Raji (cell line): Measurements from ENCODE around the gene ERBB4.

ENCODE experiments used
- POLR2A ChIP-seq: IDR thresholded peaks from 2 replicates; pipeline ENCODE4 v1.6.1; 2011; ENCODE audit warnings: low read depth, low read length, control low read depth; ENCODE audit not compliant: insufficient read depth

ERBB4 gene

GRCh38 chr2:212379103-212379502 is 159.5 kb downstream of the ERBB4 start:
- no peak for TF ChIP-seq POLR2A

- no peak for TF ChIP-seq POLR2A
These were observed 171.2 kb downstream of the ERBB4 start for GRCh38 chr2:212367431-212367830.

- TF ChIP-seq POLR2A = no peak
These were observed 174.3 kb downstream of the ERBB4 start for GRCh38 chr2:212364112-212364985.

- TF ChIP-seq POLR2A = no peak
These were observed 177.3 kb downstream of the ERBB4 start for GRCh38 chr2:212361174-212361756.

GRCh38 chr2:212360068-212360460 is 178.5 kb downstream of the ERBB4 start:
- no peak for TF ChIP-seq POLR2A

GRCh38 chr2:212359425-212360067 is 179.1 kb downstream of the ERBB4 start:
- TF ChIP-seq POLR2A = no peak

- TF ChIP-seq POLR2A = no peak
These were observed 181.0 kb downstream of the ERBB4 start for GRCh38 chr2:212357606-212358005.

- no peak for TF ChIP-seq POLR2A
These were observed 184.2 kb downstream of the ERBB4 start for GRCh38 chr2:212354382-212354781.

GRCh38 chr2:212348501-212348900 is 190.1 kb downstream of the ERBB4 start:
- no peak for TF ChIP-seq POLR2A

GRCh38 chr2:212346865-212347264 is 191.7 kb downstream of the ERBB4 start:
- TF ChIP-seq POLR2A = no peak

- TF ChIP-seq POLR2A = no peak
These were observed 192.6 kb downstream of the ERBB4 start for GRCh38 chr2:212345966-212346365.

- no peak for TF ChIP-seq POLR2A
These were observed 194.5 kb downstream of the ERBB4 start for GRCh38 chr2:212344131-212344530.

GRCh38 chr2:212343167-212343566 is 195.4 kb downstream of the ERBB4 start:
- TF ChIP-seq POLR2A = no peak

GRCh38 chr2:212337486-212338343 is 200.9 kb downstream of the ERBB4 start:
- no peak for TF ChIP-seq POLR2A

GRCh38 chr2:212337036-212337435 is 201.6 kb downstream of the ERBB4 start:
- TF ChIP-seq POLR2A = no peak
